H1 (cell line): ENCODE data around the gene PPP4R1. TPM values are rescaled to one million over a fixed set of nuclear protein-coding genes. Genes with fewer than 3 reads are reported as not detected.

Experiments used
- CTCF ChIA-PET: fragments of 300-600 bp; sonication (Branson Sonifier 250); formaldehyde crosslinking; loops from one replicate; lab custom pipeline; 2021; ENCODE audit not compliant: partially characterized antibody; lab: Charles Lee
- POLR2A ChIA-PET: fragments of 300-600 bp; sonication (Branson Sonifier 250); formaldehyde crosslinking; loops from one replicate; lab custom pipeline; 2021; ENCODE audit warnings: inconsistent platforms; ENCODE audit not compliant: partially characterized antibody; lab: Charles Lee
- DNase-seq, 2 experiments: peaks; one replicate each; pipeline versions ENCODE4 v3.0.0 to v3.0.0-alpha.2; 2010 to 2022; ENCODE audit warnings: low spot score in 2 of 2, low read depth in 1 of 2, mixed read lengths in 1 of 2
- FAIRE-seq: peaks from 2 replicates; lab custom pipeline; 2011; peaks lifted over from hg19 to GRCh38; lab: Jason Lieb, UNC
- H2AFZ ChIP-seq: 2 replicates; pipeline ENCODE4 v1.8.1; 2012; ENCODE audit warnings: low read length, inconsistent platforms
- H2AK5ac ChIP-seq: 2 replicates; pipeline ENCODE4 v1.6.1; 2013; ENCODE audit warnings: low read depth, low read length
- H2BK120ac ChIP-seq: replicated peaks from 2 replicates; pipeline ENCODE3; 2013; ENCODE audit warnings: low read depth, low read length, inconsistent platforms
- H2BK12ac ChIP-seq: 2 replicates; pipeline ENCODE4 v1.6.1; 2013; ENCODE audit warnings: low read depth, low read length
- H2BK15ac ChIP-seq: 2 replicates; pipeline ENCODE4 v1.6.1; 2013; ENCODE audit warnings: low read length
- H2BK20ac ChIP-seq: 2 replicates; pipeline ENCODE4 v1.6.1; 2013; ENCODE audit warnings: low read length
- H2BK5ac ChIP-seq: 2 replicates; pipeline ENCODE4 v1.6.1; 2013; ENCODE audit warnings: low read depth, low read length
- H3K14ac ChIP-seq: 2 replicates; pipeline ENCODE4 v1.6.1; 2013; ENCODE audit warnings: inconsistent platforms; ENCODE audit not compliant: insufficient read length
- H3K18ac ChIP-seq: 2 replicates; pipeline ENCODE4 v1.6.1; 2013; ENCODE audit warnings: low read length; ENCODE audit errors: extremely low read depth
- H3K23ac ChIP-seq: 2 replicates; pipeline ENCODE4 v1.6.1; 2013; ENCODE audit warnings: inconsistent platforms; ENCODE audit not compliant: insufficient read length
- H3K23me2 ChIP-seq: 2 replicates; pipeline ENCODE4 v1.6.1; 2013; ENCODE audit warnings: low read depth, low read length
- H3K27ac ChIP-seq: 2 replicates; pipeline ENCODE4 v1.6.1; 2011; ENCODE audit warnings: low read depth, low read length, inconsistent platforms
- H3K27me3 ChIP-seq, 4 experiments: replicated peaks in 1 of 4; 1 replicate in 1 of 4; 2 replicates in 3 of 4; pipeline versions ENCODE4 v1.6.1 to v1.8.1; 2011 to 2013; ENCODE audit warnings: low read length in 3 of 4, mild to moderate bottlenecking in 3 of 4, inconsistent platforms in 2 of 4, mixed read lengths in 2 of 4, moderate library complexity in 1 of 4; ENCODE audit not compliant: control insufficient read depth in 3 of 4, insufficient read depth in 3 of 4; ENCODE audit errors: extremely low read depth in 1 of 4
- H3K36me3 ChIP-seq, 4 experiments: 2 replicates each; pipeline versions ENCODE4 v1.6.1 to v1.8.1; 2011 to 2013; ENCODE audit warnings: mild to moderate bottlenecking in 4 of 4, low read length in 3 of 4, moderate library complexity in 2 of 4, control low read depth in 1 of 4, inconsistent platforms in 1 of 4; ENCODE audit not compliant: insufficient read depth in 4 of 4, control insufficient read depth in 2 of 4
- H3K4ac ChIP-seq: replicated peaks from 2 replicates; pipeline ENCODE3; 2013; ENCODE audit warnings: low read length, low read depth, mixed read lengths, inconsistent platforms; ENCODE audit not compliant: insufficient read length
- H3K4me1 ChIP-seq, 4 experiments: replicated peaks in 1 of 4; 1 replicate in 1 of 4; 2 replicates in 3 of 4; pipeline versions ENCODE4 v1.6.1 to v1.8.1; 2011 to 2013; ENCODE audit warnings: low read length in 3 of 4, inconsistent platforms in 2 of 4, mixed read lengths in 1 of 4; ENCODE audit not compliant: insufficient read depth in 4 of 4, control insufficient read depth in 3 of 4
- H3K4me2 ChIP-seq, 2 experiments: 2 replicates each; pipeline versions ENCODE4 v1.6.1 to v1.8.1; 2011 to 2013; ENCODE audit warnings: low read depth in 2 of 2, low read length in 2 of 2, control low read depth in 1 of 2, inconsistent platforms in 1 of 2, mild to moderate bottlenecking in 1 of 2; ENCODE audit not compliant: insufficient read depth in 1 of 2
- H3K4me3 ChIP-seq, 4 experiments: fragments of 200-600, 300-600 bp in 1 of 4; sonication (generic), shearing (Covaris generic), sonication (Bioruptor Twin) in 1 of 4; 2 replicates each; pipeline versions ENCODE4 v1.5.1 to v1.8.1; 2011 to 2016; ENCODE audit warnings: low read length in 4 of 4, low read depth in 3 of 4, control low read depth in 2 of 4, inconsistent platforms in 2 of 4, mild to moderate bottlenecking in 2 of 4, mixed read lengths in 1 of 4, moderate library complexity in 1 of 4; ENCODE audit not compliant: insufficient read depth in 2 of 4; ENCODE audit errors: extremely low read depth in 1 of 4
- H3K56ac ChIP-seq: replicated peaks from 2 replicates; pipeline ENCODE3; 2013; ENCODE audit warnings: low read depth, mild to moderate bottlenecking, mixed read lengths, low read length, inconsistent platforms; ENCODE audit not compliant: insufficient read length
- H3K79me1 ChIP-seq: 2 replicates; pipeline ENCODE4 v1.6.1; 2013; ENCODE audit warnings: low read depth, low read length, control low read depth
- H3K79me2 ChIP-seq, 2 experiments: 2 replicates each; pipeline versions ENCODE4 v1.6.1 to v1.8.1; 2012 to 2013; ENCODE audit warnings: low read length in 2 of 2, mild to moderate bottlenecking in 2 of 2, inconsistent platforms in 1 of 2; ENCODE audit not compliant: insufficient read depth in 2 of 2, control insufficient read depth in 1 of 2
- H3K9ac ChIP-seq, 4 experiments: replicated peaks in 1 of 4; 1 replicate in 1 of 4; 2 replicates in 3 of 4; pipeline versions ENCODE4 v1.6.1 to v1.8.1; 2011 to 2013; ENCODE audit warnings: low read depth in 3 of 4, low read length in 3 of 4, control low read depth in 2 of 4, mild to moderate bottlenecking in 2 of 4, moderate library complexity in 2 of 4, inconsistent platforms in 1 of 4; ENCODE audit errors: extremely low read depth in 1 of 4
- H3K9me3 ChIP-seq, 2 experiments: 2 replicates each; pipeline versions ENCODE4 v1.6.1 to v1.8.1; 2012 to 2013; ENCODE audit warnings: mild to moderate bottlenecking in 2 of 2, moderate library complexity in 2 of 2, control low read depth in 1 of 2, inconsistent platforms in 1 of 2, low read depth in 1 of 2, low read length in 1 of 2, mixed read lengths in 1 of 2; ENCODE audit not compliant: insufficient read depth in 2 of 2
- H4K20me1 ChIP-seq, 2 experiments: replicated peaks in 1 of 2; 2 replicates each; pipeline versions ENCODE3 to v1.8.1; 2011 to 2013; ENCODE audit warnings: inconsistent platforms in 2 of 2, low read length in 2 of 2, mild to moderate bottlenecking in 1 of 2; ENCODE audit not compliant: insufficient read depth in 2 of 2, control insufficient read depth in 1 of 2
- H4K5ac ChIP-seq: 2 replicates; pipeline ENCODE4 v1.6.1; 2013; ENCODE audit warnings: low read length, low read depth, mixed read lengths, inconsistent platforms; ENCODE audit not compliant: insufficient read length
- H4K8ac ChIP-seq: 2 replicates; pipeline ENCODE4 v1.8.0; 2013; ENCODE audit warnings: mild to moderate bottlenecking, moderate library complexity, low read length, inconsistent platforms; ENCODE audit not compliant: insufficient read depth; ENCODE audit errors: extremely low read depth
- H4K91ac ChIP-seq: replicated peaks from 2 replicates; pipeline ENCODE3; 2013; ENCODE audit warnings: low read length, mixed read lengths, inconsistent platforms; ENCODE audit not compliant: insufficient read length
- ASH2L ChIP-seq: fragments of 200-600, 300-600 bp; sonication (generic); IDR thresholded peaks from one replicate; pipeline ENCODE4 v1.7.1; 2017; ENCODE audit warnings: low read length
- BCL11A ChIP-seq, 2 experiments: IDR thresholded peaks; one replicate each; pipeline ENCODE4 v1.6.1; 2011; ENCODE audit warnings: low read depth in 2 of 2, low read length in 2 of 2, mild to moderate bottlenecking in 2 of 2
- CBX8 ChIP-seq: fragments of 300-800, 300-1000 bp; sonication (generic); IDR thresholded peaks from 2 replicates; pipeline ENCODE4 v1.7.1; 2016; ENCODE audit warnings: low read depth, low read length, borderline replicate concordance
- CTBP2 ChIP-seq: IDR thresholded peaks from 2 replicates; pipeline ENCODE4 v1.7.0; 2011; ENCODE audit warnings: borderline replicate concordance, mild to moderate bottlenecking, moderate library complexity, mixed read lengths, low read length; ENCODE audit not compliant: insufficient read depth, insufficient read length
- FOSL1 ChIP-seq: IDR thresholded peaks from 2 replicates; pipeline ENCODE4 v1.6.1; 2011; ENCODE audit warnings: mild to moderate bottlenecking, low read depth, low read length, moderate library complexity; ENCODE audit not compliant: insufficient read depth
- JUN ChIP-seq: IDR thresholded peaks from 2 replicates; pipeline ENCODE4 v1.6.1; 2011; ENCODE audit warnings: low read depth, mild to moderate bottlenecking, improper control_type of control experiment, low read length
- NANOG ChIP-seq: IDR thresholded peaks from 2 replicates; pipeline ENCODE4 v1.6.1; 2011; ENCODE audit warnings: low read length, low read depth, mild to moderate bottlenecking, inconsistent platforms; ENCODE audit not compliant: insufficient read depth, poor library complexity, severe bottlenecking
- POLR2A ChIP-seq, 2 experiments: IDR thresholded peaks; 1 replicate in 1 of 2; 2 replicates in 1 of 2; pipeline ENCODE4 v1.6.1; 2011; ENCODE audit warnings: low read depth in 2 of 2, low read length in 2 of 2, mild to moderate bottlenecking in 2 of 2; ENCODE audit errors: control extremely low read depth in 1 of 2
- SP2 ChIP-seq: IDR thresholded peaks from 2 replicates; pipeline ENCODE4 v1.6.1; 2012; ENCODE audit warnings: mild to moderate bottlenecking, low read length, inconsistent platforms
- SRF ChIP-seq: IDR thresholded peaks from 2 replicates; pipeline ENCODE4 v1.6.1; 2011; ENCODE audit warnings: mild to moderate bottlenecking, low read depth, low read length, moderate library complexity
- SUZ12 ChIP-seq: fragments of 200-600 bp; sonication (generic); IDR thresholded peaks from 2 replicates; pipeline ENCODE4 v1.6.1; 2012; ENCODE audit warnings: mild to moderate bottlenecking, inconsistent platforms, low read length, moderate library complexity, mixed read lengths
- polyA plus RNA-seq, 7 experiments: library from polyadenylated mRNA; depleted of rRNA in 3 of 7; stranded (reverse) in 5 of 7; unstranded in 2 of 7; fragments of >200 nt in 5 of 7; fragments of 200-250 nt in 2 of 7; gene quantifications; 1 replicate in 5 of 7; 2 replicates in 1 of 7; 4 replicates in 1 of 7; pipeline versions ENCODE4 v1.2.1 to v1.2.3, GENCODE V29; 2011 to 2013; ENCODE audit warnings: missing spikeins in 2 of 7, mixed read lengths in 2 of 7
- total RNA-seq: library from RNA; stranded (reverse); fragmentation: NEBNext Ultra II Directional; extraction: Animal tissue kit (Norgen Biotek cat#: 25700); gene quantifications from 2 replicates; pipeline ENCODE4 v1.2.1, GENCODE V29; 2021
- TF ChIP-seq, protein P1 (sequence below): IDR thresholded peaks from 2 replicates; pipeline ENCODE4 v1.6.1; 2011; ENCODE audit warnings: low read length, improper control_type of control experiment

PPP4R1 gene
- total and polyA plus RNA-seq, 2 of the 8 experiments (the other 6 are each of a cell fraction or from before 2014, with no cell fraction given) = 67.4 to 96.1 TPM

DNA sequence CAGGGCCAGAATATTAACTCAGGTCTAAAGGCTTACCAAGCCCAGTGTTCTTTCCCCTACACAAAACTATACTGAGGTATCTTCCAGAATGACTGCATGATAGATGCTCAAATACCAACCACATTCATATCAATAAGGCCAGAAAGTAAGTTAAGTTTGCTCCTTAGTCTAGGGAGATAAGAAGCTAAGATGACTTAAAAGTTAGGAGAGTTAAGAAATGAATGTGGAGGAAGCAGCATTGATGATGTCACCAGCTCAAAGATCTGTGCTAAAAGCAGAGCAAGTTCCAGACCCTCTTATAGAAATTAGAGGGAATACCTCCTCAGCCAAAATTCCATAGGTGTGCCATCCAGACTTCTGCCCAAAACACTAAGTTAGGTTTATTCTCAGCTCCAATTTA lies 6.1 kb downstream of the PPP4R1 start:
- H2AK5ac ChIP-seq = no peak overlapping the region
- FAIRE-seq (no peak), DNase-seq (no peak)
- no peaks in the 10 kb centered on the region for H3K27me3 ChIP-seq
- H4K8ac ChIP-seq = no peak overlapping the region
- H4K20me1 ChIP-seq = no peaks in the 10 kb centered on the region
- no peak overlapping the region for H4K5ac ChIP-seq
- no peak overlapping the region for H2BK20ac ChIP-seq
- no peaks in the 10 kb centered on the region for H3K23me2 ChIP-seq
- H3K14ac ChIP-seq = no peak overlapping the region
- H3K27ac ChIP-seq = no peak overlapping the region
- H3K4me2 ChIP-seq = no peak overlapping the region
- peaks cover 13 to 96% of the 10 kb centered on the region in 2 experiments for H3K79me2 ChIP-seq
- no peak overlapping the region for H2BK15ac ChIP-seq
- H2BK12ac ChIP-seq = no peak overlapping the region
- no peak overlapping the region for H3K4me3 ChIP-seq
- H2BK5ac ChIP-seq = no peak overlapping the region
- no peak overlapping the region for H3K56ac ChIP-seq
- TF ChIP-seq JUN (no peak), SUZ12 (no peak), FOSL1 (no peak), BCL11A (IDR thresholded peaks at IDR 0.05; ENCODE audit: low read depth in 2 of 2, low read length in 2 of 2) (no peak), POLR2A (IDR thresholded peaks at IDR 0.05; ENCODE audit: control extremely low read depth in 1 of 2, low read depth in 2 of 2, low read length in 2 of 2) (no peak), ASH2L (no peak), CTBP2 (no peak), CBX8 (no peak), NANOG (no peak), SP2 (no peak), SRF (no peak)
- TF ChIP-seq, protein P1, sequence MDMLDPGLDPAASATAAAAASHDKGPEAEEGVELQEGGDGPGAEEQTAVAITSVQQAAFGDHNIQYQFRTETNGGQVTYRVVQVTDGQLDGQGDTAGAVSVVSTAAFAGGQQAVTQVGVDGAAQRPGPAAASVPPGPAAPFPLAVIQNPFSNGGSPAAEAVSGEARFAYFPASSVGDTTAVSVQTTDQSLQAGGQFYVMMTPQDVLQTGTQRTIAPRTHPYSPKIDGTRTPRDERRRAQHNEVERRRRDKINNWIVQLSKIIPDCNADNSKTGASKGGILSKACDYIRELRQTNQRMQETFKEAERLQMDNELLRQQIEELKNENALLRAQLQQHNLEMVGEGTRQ = no peak
- peaks cover 0 to 8% (median 4%) of the 10 kb centered on the region in 4 experiments; a peak in 3 of 8 replicates for H3K36me3 ChIP-seq
- no peak overlapping the region for H3K23ac ChIP-seq
- no peak overlapping the region for H4K91ac ChIP-seq
- no peak overlapping the region for H3K18ac ChIP-seq
- no peaks in the 10 kb centered on the region for H3K9me3 ChIP-seq
- peaks cover 3% of the 10 kb centered on the region; the same call in 1 of the 2 replicates for H3K79me1 ChIP-seq
- H3K4ac ChIP-seq = no peak overlapping the region
- no peak overlapping the region for H2BK120ac ChIP-seq
- ChIA-PET CTCF (interaction anchor here (0.8 to 1.4 kb wide), 5 partner anchors 9 to 64 kb away, joined by 3 to 4 read pairs (median 3); no protein-coding TSS in a partner anchor), POLR2A (interaction anchor here (1.2 to 1.8 kb wide), 2 partner anchors 7 to 34 kb away, joined by 3 to 9 read pairs; no protein-coding TSS in a partner anchor)
- H2AFZ ChIP-seq = no peak overlapping the region
- H3K4me1 ChIP-seq = peaks cover 0 to 4% (median 1%) of the 10 kb centered on the region in 4 experiments; a peak in 2 of 7 replicates
- H3K9ac ChIP-seq = no peak overlapping the region
